IPS-NIHi7 (cell line): Measurements from ENCODE around the gene WDR88.
"Not testable (repeated sequence)": the region's sequence is repeated elsewhere in the genome, so short reads cannot be mapped to it uniquely, and the experiment has no call there.

ENCODE experiments used
- DNase-seq: peaks from one replicate; pipeline ENCODE4 v3.0.0; 2012; ENCODE audit warnings: mixed read lengths; ENCODE audit errors: extremely low spot score

WDR88 gene

DNA sequence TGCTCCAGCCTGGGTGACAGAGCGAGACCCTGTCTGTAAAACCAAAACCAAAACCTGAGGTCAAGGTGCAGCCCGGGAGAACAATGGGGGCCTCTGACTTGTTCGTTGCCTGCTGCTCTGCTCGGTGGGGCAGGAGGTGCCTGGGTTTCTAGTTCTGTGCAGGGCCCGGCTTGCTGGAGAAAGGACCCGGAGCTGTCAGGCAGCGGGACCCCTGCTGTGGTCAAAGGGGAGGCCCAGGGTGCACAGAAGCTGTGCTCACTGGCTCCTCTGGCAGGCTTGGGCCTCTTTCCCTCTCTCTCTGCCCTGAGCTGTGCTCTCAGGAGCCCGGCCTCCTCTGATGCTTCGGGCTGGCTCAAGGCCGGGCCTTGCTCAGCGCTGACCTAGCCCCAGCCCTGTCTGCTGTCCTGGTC, 65.7 kb downstream of the WDR88 start:
- DNase-seq = no peak

DNA sequence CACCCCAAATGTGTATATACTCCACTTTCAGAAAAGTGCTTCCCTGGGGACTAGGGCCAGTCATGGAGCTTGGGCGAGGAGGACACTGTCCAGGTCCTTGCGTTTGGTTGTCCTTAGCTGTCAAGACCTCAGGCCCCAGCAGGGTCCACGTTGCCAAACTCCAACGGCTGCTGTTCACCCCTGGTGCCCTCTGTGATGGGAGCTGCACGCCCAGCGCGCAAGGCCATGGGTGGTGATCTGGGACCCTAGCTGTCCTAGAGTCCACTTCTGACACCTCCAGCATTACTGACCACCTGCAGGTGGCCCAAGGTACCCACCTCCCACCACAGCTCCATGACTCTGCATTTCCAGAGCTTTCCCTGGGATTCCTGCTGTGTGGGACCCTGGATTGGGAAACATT, 66.3 kb downstream of the WDR88 start:
- no peak for DNase-seq

DNA sequence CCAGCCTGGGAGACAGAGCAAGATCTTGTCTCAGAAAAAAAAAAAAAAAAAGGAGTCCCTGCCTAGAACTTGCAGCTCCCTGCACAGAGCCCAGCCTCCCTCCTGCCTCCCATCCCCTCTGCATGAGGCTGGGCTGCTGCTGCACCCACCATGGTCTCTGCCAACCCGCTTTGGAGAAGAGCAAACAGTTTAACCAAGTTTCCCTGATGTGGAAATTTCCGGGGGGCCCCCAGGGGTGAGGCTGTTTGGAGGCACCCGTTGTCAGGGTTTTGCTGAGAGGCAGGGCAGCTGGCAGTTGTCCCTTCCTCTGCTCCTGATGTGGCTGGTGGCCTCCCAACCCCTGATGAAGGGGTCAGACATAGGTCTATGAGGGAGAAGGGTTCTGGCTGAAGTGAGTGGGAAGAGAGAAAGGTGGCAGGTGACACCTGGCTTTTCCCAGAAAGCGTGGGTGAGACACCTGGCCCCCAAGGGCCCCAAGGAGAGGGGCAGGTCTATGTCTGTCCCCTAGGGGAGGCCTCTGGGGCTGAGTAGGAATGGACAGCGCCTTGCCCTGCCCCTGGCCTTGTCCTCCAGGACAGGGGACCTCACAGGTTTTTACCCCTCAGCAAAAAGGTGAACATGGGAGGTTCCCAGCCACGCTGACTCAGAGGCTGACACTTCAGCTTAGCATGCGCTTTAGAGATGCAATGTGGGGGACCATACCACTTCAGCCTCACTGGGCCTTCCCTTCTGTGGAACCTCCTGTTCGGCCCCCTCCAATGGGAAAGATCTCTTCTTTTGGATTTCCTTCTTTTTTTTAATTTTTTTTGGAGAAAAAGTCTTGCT, 67.7 kb downstream of the WDR88 start:
- DNase-seq = no peak

- no peak for DNase-seq
Observed at GRCh38 chr19:33201473-33201872, 69.6 kb downstream of the WDR88 start.

DNA sequence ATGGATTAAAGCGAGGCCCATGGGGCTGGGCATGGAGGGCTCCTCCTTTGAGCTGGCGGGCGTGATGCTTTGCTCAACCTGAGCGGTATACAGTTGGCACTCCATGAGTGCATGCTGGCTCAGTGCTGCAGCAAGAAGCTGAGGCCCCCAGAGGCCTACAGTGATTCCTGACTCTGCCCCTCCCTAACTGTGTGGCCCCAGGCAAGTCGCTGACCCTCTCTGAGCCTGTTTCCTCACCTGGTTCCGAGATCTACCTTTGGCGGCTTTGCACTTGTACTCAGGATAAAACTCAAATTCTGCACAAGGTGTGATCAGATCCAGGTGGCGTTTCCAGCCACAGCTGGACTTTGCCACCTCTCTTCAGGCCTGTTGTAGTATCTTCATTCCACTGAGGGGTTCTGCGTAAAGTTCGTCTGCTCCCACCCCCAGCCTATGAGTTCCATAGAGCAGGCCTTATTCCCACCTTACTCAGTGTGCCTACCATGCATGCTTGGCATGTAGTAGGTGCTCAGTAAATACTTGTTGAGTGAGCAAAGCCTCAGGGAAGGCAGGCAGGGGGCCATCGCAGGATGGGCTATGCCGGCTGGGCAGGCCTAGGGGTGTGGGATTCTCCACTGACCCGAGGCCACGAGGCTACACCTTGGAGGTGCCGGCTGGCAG, 70.1 kb downstream of the WDR88 start:
- DNase-seq = no peak

DNA sequence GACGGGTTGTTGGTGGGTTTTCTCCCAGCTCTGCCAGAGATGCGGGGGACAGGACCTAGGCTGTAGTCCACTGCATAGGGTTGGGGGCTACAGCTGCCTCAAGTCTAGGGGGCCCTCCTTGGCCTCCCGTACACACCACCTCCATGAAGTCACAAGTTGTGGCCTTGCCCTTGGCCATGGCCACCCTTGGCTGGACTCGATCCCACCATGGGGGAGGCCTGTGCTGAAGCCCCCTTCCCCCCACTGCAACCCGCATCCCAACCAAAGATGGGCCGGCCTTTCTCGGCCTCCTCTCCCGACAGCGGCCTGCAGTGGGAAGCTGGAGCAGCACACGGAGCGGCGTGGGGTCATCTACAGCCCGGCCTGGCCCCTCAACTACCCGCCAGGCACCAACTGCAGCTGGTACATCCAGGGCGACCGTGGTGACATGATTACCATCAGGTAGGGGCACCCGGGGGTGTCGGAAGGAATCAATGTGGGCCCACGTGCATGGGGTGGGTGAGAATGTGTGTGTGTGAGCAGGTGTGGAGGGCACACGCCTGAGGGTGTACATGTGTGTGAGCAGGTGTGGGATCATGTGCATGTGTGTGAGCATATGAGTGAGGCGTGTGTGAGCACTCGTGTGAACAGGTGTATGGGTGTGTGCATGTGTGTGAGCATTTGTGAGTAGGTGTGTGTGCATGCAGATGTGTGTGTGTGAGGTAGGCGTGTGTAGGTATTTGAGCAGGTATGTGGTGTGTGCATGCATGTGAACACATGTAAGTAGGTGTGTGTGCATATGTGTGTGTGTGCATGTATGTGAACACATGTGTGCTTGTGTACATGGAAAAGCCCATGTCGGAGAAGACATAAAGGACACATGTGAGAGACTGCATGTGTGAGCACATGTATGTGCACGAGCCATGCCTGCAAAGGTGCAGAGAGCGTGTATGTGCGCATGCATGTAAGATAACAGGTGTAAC, 70.9 kb downstream of the WDR88 start:
- DNase-seq = no peak

- no peak for DNase-seq
Observed at GRCh38 chr19:33203529-33203928, 71.6 kb downstream of the WDR88 start.

DNA sequence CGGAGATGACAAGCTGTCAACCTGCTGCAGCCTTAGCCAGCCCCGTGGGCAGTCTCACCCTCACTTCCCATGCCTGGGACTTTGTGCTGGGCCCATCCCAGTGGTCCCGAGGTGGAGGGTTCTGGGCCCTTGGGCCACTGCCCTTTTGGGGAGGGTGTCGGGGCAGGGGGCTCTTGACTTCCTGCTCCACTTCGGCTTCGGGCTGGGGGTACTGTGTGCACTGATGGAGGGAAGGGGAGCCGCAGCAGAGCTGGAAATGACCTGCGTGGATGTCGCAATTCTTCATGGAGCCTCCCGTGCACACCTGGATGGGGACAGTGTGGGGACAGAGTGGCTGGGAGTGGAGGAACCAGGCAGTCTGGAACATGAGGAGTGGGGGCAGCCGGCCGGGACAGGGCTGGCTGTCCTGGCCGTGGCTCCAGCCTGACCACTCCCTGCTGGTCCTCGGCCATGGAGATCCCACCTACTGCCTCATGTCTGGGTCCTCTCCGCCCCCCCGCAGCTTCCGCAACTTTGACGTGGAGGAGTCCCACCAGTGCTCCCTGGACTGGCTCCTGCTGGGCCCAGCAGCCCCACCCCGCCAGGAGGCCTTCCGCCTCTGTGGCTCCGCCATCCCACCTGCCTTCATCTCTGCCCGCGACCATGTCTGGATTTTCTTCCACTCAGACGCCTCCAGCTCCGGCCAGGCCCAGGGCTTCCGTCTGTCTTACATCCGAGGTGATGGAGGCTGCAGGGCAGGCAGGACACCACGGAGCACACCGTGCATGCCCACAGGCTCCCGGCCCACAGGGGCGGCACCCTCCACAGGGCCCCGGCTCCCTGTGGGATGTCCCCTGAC, 72.4 kb downstream of the WDR88 start:
- DNase-seq = no peak

DNA sequence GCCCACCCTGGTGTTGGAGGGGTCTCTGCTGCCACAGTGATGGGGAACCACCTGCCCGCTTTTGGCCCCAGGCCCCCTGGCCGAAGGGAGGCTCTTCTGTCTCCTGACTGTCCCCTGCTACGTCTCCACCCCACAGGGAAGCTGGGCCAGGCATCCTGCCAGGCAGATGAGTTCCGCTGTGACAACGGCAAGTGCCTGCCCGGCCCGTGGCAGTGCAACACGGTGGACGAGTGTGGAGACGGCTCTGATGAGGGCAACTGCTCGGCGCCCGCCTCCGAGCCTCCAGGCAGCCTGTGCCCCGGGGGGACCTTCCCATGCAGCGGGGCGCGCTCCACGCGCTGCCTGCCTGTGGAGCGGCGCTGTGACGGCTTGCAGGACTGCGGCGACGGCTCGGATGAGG, 73.2 kb downstream of the WDR88 start:
- DNase-seq = no peak

GRCh38 chr19:33205531-33206260, 73.8 kb downstream of the WDR88 start:
- no peak for DNase-seq

DNA sequence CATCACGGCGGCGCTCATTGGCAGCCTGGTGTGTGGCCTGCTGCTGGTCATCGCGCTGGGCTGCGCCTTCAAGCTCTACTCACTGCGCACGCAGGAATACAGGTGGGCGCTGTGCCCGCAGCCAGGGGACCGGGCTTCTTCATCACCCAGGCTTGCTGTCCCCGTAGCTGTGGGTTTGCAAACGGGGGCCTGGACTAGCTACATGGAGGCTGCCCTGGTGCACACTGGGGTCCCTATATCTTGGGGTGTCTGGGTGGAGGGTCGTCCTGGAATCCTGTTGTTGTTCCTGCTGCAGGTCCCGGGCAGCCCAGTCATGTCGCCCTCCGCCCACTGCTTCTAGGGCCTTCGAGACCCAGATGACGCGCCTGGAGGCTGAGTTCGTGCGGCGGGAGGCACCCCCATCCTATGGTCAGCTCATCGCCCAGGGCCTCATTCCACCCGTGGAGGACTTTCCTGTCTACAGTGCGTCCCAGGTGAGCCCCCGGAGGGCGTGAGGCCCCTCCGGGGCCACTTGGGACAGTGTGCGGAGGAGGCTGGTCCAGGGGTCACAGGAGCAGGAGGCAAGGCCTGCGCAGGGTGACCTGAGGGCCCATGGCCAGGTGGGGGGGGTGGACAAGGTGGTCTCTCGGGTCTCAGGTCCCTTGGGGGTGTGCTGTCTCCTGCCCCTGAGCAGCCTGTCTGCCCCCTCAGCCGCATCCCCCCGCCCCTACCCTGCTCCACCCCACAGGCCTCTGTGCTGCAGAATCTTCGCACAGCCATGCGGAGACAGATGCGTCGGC, 74.5 kb downstream of the WDR88 start:
- no peak for DNase-seq

DNA sequence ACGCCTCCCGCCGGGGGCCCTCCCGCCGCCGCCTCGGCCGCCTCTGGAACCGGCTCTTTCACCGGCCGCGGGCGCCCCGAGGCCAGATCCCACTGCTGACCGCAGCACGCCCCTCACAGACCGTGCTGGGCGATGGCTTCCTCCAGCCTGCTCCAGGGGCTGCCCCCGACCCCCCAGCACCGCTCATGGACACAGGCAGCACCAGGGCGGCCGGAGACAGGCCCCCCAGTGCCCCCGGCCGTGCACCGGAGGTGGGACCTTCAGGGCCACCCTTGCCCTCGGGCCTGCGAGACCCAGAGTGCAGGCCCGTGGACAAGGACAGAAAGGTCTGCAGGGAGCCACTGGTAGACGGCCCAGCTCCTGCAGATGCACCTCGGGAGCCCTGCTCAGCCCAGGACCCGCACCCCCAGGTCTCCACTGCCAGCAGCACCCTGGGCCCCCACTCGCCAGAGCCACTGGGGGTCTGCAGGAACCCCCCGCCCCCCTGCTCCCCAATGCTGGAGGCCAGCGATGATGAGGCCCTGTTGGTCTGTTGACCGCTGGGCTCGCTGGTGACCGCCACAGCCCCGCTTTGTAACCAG, 75.2 kb downstream of the WDR88 start:
- DNase-seq = no peak

GRCh38 chr19:33207903-33208302, 76.0 kb downstream of the WDR88 start:
- DNase-seq = no peak

DNA sequence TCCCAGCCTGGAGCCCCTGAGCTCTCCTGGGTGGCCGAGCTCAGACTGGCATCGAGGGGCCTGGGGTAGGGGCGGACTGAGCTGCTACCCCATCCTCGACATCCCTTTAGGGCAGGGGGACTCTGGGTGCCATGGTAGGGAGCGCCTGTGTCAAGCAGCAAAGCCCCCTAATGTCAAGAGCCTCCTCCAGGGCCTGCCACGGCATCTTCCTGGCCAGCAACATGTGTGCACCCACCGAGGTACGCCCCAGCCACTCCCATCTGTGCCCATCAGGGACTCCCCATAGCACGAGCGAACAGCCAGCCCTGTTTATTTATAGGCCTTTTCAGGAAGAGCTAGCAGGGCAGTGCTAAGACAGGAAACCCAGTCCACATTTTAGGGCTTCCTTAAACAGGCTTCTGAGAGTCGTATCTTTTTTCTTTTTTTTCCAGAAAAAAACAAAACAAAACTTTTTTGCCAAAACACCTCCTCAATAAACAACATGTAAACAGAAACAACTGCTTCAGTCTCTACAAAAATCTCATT, 76.5 kb downstream of the WDR88 start:
- DNase-seq = no peak

- DNase-seq = no peak
Observed at GRCh38 chr19:33208904-33209849, 77.3 kb downstream of the WDR88 start.

GRCh38 chr19:33209850-33210230, 77.9 kb downstream of the WDR88 start:
- DNase-seq = not testable (repeated sequence)

DNA sequence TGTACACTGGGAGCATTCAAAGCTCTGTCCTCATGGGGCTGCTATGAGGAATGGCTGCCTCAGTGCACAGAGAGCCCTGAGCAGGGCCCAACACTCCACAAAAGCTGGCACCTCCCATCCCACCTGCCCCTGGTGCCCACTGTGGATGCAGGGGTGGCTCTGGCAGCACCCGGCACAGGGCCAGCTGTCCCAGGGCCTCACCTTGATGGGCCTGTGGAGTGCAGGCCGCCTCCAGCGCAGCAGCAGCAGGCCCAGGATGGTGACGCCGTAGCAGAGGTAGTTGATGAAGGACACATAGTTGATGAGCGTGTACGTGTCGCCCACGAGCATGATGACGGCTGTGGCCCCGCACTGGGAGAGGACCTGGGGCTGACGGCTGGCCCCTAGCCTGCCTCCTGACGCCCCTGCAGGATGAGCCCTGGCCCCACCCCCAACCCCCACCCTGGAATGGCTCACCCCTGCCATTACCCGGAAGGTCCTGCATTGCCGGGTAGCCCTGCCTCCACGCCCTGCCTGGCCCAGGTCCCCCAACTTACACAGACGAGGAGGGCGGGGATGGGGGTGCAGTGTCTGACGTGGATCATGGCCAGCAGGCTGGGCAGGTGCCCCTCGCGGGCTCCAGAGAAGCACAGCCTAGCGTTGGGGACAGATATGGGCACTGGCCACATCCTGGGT, 78.5 kb downstream of the WDR88 start:
- no peak for DNase-seq
